SK-N-DZ (cell line): Measurements from ENCODE around the gene RPL37A.
A peak's percentile ranks its signal among the peaks of the same experiment; 100 is the strongest.
"Not testable (repeated sequence)": the region's sequence is repeated elsewhere in the genome, so short reads cannot be mapped to it uniquely, and the experiment has no call there.

Source experiments
- DNase-seq: peaks from one replicate; pipeline ENCODE4 v3.0.0-alpha.2; 2015; ENCODE audit warnings: low spot score

RPL37A gene

DNA sequence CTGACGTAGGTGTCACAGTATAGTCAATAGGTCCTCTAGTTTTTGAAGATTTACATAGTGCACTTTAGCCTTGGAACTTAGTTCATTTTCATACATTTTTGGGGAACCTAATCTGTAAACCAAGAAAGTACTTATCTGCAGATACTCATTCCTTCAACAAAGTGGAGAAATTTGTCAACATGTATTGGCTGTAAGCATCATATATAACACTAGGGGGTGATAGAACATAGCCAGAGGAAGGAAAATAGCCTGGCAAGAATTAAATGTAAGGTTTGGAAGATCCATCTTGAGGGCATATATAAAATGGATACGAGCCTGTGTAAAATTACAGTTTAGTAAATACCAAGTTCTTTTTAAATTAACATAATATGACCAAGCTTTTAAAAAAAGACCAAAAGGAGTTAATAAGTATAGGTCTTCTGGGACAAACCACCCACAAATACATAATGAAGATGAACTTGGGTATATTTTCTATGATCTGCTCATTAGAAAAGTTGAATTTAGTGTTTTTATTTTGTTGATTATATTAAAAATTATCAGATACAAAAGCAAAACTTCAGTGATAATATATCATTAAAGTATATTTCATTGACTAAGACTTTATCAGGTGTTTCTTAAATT lies 18.2 kb downstream of the RPL37A start:
- DNase-seq, result peak; percentile 53

DNA sequence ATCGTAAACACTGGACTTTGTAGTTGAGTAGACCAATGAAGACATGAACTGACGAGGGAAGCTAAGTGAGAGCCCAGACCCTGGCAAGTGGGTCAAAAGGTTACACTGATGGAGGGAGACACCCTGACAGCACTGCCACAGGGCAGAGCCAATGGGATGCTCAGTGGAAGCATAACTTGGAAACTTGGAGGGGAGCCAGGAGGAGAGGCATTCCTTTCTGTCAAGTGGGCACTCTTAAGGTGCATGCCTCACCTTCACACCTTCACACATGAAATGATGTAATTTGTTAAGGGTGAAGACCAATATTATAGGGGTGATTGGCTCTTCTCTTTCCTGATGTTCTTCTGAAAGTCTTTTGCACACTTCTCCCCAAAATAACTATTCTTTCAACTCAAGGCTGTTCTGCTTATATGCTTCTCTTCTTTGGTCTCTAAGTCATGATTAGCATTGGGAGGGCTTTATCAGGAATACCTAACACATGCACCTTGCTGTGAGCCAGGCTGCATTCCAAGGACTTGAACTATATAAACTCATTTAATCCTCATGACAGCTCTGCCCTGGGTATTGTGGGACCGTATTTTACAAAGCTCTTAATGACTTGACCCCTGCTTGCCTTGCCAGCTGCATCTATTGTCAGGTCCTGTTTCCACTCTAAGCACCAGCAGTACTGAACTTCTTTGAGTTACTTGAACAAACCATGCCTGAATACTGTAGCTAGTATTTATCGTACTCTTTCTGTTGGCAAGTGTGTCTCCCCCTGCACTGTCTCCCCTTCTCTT lies 19.0 kb downstream of the RPL37A start:
- no peak for DNase-seq

DNA sequence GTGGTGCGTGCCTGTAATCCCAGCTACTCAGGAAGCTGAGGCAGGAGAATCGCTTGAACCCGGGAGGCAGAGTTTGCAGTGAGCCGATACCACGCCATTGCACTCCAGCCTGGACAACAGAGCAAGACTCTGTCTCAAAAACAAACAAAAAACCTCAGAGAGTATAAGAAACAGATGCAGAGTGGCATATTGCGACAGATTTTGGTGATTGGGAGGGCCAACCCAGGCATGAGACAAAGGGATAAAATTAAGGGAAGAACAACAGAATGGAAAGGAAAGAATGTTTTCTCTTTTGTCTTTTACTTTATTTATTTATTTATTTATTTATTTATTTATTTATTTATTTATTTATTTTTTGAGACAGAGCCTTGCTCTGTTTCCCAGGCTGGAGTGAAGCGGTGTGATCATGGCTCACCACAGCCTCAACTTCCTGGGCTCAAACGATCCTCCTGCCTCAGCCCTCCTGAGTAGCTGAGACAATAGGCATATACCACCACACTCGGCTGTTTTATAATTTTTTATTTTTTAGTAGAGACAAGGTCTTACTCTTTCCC lies 20.0 kb downstream of the RPL37A start:
- not testable (repeated sequence) for DNase-seq

DNA sequence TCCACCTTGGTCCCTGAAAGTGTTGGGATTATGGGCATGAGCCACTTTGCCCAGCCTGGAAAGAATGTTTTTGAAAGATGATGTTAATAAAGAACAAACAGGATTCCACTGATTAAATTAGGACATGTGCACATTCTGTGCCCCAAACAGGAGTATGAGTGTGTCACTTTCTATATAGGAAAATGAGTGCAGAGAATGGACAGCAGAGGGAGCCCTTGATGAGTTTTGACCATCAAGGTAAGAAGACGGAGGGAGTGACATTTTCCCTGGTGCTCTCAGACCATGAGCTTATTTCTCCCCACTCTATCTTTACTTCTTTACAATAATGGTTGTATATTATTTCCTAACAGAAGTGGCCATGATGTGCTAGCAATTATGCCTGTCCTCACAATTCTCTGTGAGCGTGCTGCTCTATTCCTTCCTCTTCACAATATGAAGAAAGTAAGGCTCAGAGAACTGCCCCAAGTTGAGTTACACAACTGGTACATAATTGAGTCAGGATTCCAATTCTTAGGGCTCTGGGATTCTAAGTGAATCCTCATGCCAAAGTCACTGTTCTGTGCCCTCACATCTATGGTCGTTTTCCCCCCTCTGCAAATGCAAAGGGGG lies 20.6 kb downstream of the RPL37A start:
- DNase-seq, result peak; percentile 84

DNA sequence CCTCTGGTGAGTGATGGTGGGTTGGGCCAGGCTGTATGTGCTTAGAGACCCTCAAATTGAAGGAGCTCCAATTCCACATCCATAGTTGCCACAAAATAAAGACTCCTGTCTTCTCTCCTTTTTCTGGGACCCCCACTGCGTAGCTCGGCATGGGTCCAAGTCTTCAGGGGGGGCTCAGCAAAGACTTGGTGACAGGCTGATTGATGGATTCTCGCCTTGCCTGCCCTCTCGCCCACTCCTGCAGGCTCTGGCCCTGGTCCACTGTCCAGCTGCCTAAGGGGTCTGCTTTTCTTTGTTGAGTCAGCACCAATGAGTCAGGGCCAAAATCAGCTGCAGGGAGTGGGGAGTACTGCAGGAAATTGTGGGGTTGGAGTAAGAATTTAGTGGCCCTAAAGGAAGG lies 21.5 kb downstream of the RPL37A start:
- DNase-seq, result no peak

DNA sequence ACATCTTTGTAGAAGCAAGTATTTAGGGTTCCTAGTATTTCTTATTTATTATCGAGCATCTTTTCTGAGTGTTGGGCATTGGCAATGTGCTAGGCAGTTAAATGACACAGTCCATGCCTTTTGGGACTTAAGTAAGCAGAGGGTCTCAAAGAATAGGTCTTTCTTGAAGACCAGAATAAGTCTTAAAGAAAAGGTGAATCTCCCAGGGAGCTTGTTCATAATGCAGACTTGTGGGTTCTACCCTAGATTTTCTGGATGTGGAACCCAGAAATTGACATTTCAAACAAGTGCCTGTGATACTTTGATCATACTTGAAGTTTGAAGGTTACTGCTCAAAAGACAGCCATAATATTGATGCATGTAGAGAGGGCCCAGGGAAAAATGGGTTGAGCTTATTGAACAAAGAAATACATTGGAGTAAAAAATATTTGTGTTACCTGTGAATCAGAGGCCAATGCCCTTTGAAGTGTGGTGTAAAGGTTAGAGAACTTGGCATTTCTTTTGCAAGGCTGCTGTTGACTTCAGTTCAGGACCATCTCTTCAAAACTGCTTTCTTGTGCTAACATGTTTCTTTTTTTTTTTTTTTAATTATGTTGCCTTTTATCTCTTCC lies 24.4 kb downstream of the RPL37A start:
- no peak for DNase-seq

DNA sequence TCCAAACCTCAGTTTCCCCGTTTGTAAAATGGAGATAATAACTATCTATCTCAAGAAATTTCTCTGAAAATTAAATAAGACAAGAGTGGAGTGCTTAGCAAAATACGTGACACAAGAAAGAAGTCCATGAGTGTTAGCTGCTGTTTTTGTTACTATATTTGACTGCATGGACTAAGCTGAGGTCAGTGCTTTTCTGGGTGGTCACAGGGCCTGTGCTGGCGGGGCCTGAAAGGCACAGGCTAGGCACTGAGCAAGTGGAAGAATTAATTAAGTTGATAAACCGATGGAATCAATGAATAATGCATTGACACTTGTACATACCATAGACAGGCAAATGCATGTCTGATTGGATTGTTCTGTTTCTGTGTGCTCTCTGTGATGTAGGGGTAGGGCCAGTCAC lies 27.3 kb downstream of the RPL37A start:
- no peak for DNase-seq

DNA sequence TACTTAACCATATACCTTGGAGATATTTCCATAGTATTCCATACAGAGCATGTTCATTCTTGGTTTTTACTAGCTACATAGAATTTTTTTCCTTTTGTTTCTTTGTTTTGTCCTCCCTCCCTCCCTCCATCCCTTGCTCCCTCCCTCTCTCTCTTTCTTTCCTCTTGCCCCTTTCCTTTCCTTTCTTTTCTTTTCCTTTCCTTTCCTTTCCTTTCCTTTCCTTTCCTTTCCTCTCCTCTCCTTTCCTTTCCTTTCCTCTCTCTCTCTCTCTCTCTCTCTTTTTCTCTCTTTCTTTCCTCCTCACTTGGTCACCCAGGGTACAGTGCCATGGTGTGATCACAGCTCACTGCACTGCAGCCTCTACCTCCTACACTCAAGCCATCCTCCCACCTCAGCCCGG lies 28.3 kb downstream of the RPL37A start:
- no peak for DNase-seq

DNA sequence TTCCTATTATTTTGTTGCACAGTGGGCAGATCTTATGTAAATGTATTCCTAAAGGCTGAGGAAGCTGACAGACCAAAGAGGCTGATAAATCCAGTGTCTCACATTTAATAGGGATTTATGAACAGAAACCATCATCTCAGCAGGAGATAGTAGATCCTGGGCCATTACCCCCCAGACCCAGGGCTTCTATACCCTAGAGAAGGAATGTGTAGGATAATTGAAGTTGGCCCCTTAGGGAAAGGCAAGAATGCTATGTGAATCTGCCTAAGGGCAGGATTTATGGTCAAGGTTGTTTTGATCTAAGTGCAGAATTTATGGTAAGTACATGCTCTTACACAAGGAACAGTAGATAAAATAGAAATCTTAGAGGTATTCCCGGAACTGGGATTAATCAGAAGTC lies 29.0 kb downstream of the RPL37A start:
- DNase-seq, result no peak

DNA sequence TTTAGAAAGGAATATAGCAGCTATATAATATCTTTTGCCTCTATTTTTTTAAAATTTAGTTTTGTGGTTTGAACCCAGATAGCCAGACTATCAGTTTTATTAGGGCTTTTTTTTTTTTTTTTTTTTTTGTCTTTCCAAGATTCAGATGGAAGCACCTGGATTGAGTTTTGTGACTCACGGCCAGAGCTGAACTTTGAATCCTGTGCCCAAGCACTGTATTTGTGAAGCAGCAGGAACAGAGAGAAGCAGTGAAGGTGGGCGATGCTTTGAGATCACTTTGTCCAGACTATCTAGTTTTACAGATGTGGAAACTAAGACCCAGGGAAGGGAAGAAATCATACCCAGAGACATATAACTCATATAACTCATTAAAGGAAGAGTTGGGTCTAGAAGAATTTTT lies 33.9 kb downstream of the RPL37A start:
- no peak for DNase-seq

DNA sequence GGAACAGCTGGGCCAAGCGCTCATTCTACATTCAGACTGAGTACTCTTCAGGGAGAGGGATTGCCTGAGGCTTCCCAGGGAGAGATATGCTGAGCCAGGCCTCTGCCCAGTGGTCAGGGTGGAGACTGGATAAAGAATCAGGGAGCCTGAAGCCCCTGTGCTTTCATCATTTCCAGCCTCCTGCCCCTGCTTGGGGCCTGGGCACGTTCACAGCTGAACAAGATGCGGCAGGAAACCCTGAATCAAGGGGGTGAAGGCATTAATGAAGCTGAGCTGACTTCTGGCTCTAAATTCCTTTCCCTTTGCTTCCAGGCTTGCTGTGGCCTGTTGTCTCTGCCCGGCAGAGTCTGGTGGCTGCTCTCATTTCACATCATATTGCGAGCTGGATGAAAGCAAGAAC lies 35.0 kb downstream of the RPL37A start:
- DNase-seq, result no peak

DNA sequence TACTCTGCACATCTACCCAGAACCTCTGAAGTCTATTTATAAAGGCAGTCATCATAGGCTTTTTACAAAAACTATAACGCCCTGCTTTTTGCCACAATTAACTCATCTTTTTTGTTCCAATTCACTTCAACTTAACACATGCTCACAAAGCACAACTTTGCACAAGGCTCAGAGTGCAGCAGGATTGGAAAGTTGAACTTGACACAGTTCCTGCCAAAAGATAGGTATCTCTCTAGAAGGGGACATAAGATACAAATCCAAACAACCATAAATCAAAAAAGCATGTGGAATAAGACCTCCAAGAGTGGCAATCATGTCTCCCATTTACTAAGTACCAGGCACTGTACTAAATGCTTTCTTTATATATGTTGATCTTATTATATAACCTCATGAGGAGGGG lies 36.2 kb downstream of the RPL37A start:
- DNase-seq, result no peak

DNA sequence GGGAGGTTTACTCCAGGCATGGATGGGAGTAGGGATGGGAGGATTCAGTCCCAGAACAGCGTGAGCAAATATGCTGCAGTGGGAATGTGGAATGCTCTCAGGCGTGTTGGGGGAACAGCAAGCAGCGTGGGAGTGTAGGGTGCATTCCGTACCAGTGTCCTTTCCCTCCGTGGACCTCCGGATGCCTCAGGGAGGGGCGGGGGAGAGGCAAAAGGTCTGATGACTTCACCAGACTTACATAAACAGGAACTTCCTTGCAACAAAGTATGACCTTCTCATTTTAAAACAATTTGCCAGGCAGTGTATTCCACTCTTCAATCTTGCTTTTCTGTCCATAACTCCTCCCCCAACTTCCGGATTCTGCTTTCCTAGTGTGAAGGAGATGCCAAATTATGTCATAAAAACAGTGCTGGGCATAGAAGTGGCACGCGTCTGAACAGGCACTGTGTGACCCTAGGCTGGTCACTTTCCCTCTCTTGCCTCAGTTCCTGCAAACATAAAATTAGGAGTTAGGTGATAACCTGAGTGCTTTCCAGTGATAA lies 36.9 kb downstream of the RPL37A start:
- DNase-seq, result no peak

DNA sequence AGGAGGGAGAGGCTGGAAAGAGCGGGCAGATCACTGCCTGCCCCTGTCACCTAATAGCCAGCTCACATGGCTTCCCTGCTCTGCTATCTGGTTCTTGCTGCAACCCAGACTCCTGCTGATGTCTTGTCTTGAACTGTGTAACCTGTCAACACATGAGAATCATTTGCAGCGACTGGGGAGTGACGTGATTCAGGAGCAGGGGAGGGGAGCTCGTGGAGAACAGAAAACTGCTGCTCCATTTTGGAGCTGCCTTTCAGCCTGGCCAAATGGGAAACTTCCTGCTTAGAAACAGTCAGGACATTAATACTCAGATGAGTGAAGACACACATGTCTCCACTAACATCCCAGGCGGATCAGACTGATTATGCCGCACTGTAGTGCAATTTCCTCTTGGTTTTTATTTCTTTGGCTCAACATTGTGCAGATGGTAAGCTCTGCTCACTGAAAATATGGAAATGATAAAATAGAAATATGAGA lies 38.1 kb downstream of the RPL37A start:
- peak; percentile 88 for DNase-seq

DNA sequence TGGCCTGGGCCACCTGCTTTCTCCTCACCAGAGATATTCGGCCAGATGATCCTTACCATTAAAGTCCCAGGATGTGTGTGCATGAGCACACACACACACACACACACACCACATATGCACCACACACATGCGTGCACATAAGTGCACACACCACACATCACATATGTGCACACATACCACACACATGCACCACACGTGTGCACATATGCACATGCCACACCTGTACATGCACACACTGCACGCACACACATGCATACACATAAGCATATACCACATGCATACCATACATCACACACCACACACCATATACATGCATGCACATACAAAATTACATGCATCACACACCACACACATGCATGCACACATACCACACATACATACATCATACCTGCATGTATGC lies 38.7 kb downstream of the RPL37A start:
- no peak for DNase-seq

DNA sequence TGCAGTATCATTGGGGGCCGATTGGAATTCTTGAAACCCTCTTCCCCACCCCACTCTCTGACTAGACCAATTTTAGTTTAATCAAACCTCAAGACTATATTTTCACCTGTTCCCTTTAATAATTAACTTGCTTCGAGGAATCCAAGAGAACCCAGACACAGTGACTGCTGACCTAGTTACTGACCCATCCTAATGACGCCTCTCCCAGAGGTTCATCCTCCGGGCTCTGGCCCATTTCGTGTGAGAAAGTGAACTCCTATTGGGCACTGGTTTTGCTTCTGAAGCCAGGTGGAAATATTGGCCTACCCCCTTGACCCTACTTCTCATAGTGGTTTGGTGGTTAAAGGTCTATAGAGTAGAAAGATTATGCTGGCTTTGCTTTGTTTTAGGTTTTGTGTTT lies 39.9 kb downstream of the RPL37A start:
- no peak for DNase-seq

DNA sequence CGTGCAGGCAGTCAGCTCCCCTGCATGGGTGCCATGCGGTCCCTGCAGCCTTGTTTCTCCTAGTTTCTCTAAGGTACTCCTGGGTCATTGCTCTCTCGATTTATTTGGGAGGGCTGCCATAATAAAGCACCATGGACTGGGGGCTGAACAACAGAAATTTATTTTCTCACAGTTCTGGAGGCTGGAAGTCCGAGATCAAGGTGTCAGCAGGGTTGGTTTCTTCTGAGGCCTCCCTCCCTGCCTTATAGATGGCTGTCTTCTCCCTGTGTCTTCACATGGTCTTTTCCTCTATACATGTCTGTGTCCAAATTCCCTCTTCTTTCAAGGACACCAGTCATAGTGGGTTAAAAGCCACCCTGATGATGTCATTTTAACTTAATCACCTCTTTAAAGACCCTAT lies 40.5 kb downstream of the RPL37A start:
- no peak for DNase-seq

DNA sequence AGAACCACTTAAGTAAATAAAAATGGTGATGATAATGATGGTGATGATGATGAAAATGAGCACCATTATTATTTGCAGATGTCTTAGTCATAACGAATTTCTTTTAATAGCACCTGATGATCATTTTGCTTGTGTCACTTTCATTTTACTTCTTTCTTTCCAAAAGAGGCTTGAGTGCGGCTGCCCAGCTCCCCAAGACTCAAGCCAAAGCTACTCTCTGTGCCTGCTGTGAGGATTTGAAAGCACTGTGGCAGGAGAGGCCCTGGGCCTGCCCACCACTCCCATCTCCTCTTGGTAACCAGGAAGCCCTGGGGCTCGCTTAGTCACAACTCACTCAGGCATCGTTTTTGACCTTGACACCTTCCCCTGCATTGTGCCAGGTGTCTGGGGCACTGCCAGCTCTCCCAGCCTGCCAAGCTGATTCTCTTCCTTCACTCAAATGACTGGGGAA lies 41.2 kb downstream of the RPL37A start:
- no peak for DNase-seq

DNA sequence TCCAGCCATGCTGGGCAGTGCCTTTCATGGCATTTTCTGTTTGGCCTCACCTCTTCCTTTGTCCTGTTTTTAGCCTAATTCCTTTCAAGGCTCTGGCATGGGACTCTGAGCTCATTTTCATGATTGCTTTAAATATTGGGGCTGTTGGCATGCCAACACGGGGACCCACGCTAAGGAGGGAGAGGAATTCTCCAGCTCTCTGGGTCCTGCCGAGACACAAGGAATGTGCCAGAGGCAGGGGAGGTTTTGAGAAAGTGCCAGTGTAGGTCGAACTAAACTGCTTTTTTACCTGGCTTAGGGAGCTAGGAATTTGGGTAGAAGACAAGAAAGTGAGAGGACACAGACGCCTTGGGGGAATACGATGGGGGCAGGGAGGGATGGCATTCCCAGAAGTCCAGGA lies 42.3 kb downstream of the RPL37A start:
- no peak for DNase-seq

DNA sequence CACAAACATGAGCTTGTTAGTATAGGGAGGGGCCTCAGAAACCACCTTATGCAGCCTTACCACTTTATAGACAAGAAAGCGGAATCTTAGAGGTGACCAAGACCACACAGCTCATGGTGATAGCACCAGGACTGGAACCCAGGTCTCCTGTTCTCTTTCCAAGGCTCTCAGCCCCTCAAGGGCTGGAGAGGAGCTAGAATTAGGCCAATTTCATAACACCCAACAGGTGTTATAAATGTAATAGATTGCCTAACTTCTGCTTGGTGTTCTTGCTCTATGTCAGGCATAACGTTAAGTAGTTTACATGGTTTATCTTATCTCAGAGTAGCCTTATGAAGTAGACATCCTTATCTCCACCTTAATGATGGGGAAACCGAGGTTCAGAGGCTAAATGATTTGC lies 42.9 kb downstream of the RPL37A start:
- no peak for DNase-seq

DNA sequence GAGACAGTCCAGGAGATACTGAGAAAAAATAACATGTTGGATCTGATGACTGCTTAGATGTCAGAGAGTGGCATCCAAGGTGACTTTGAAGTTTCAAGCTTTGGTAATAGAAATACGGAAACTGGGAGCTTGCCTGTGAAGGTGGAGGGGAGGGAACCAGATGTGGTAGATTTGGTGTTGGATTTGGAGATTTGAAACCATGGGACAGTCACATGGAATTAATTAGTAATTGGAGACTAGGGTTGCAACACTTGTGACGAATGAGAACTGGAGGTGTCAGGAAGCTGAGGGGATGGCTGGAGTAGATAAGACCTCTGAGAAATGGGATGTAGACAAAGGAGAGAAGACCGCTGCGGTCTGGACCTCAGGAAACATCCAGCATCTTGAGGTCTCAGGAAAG lies 46.7 kb downstream of the RPL37A start:
- no peak for DNase-seq

DNA sequence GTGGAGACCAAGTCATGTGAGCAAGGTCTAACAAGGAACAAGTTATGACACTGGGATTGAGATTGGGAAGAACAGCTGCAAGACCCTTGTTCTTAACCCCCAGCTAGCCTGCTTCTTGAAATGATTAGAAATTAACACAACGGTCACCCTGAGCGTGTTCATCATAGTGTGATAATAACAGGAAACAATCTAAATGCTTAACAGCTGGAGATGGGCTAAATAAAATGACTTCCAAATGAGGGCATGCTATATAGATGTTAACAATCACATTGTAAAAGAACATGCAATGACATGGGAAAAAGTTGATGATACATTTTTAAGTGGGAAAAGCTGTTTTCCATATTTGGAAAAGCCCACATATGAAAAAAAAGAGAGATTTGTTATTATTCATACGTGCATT lies 47.6 kb downstream of the RPL37A start:
- DNase-seq, result no peak
